Measurements from ENCODE around the gene GPR55.
"Not testable (repeated sequence)": the region's sequence is repeated elsewhere in the genome, so short reads cannot be mapped to it uniquely, and the experiment has no call there.

The GPR55 gene

GRCh38 chr2:230950874-230951339 is 25.9 kb upstream of the GPR55 start:
- no peak for DNase-seq

GRCh38 chr2:230949966-230950873 is 25.2 kb upstream of the GPR55 start:
- DNase-seq: no peak

- DNase-seq: no peak
These were observed 22.9 kb upstream of the GPR55 start for GRCh38 chr2:230947908-230948365.

GRCh38 chr2:230947235-230947576 is 22.2 kb upstream of the GPR55 start:
- no peak for DNase-seq

DNA sequence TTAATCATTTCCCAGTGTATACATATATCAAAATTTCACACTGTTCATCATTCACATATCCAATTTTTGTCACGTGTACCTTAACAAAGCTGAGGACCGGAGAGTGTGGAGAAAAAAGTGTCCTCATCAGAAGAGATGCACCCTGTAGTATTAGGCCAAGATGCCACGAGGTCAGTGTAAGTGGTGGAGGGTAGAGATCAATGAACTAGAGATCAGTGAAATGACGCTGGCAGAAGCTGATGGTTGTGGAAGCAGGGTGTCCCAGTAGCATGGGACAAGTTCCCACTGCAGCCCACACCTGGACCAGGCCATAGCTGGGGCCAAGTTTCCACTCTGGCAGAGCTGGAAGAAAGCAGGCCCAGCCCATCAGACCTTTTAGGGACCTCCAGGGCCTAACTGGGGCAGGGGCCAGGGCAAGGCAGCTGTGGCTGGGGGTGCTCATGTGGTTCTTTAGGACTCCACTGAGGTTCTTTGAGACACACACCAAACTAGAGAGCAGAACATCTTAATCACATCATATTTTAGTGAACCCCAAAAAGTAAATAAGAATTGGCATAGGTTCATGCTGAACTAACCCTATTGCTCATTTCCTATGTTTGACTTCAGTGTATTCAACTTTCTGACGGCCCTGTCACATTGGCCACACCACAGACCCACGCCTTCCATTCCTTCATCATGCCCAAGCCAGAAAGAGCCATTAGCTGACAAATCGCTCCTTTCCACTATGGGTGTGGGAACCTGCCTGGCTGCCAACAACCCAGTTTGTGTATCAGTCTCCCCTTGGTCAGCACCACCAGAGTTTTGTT is 21.6 kb upstream of the GPR55 start:
- no peak for DNase-seq

DNA sequence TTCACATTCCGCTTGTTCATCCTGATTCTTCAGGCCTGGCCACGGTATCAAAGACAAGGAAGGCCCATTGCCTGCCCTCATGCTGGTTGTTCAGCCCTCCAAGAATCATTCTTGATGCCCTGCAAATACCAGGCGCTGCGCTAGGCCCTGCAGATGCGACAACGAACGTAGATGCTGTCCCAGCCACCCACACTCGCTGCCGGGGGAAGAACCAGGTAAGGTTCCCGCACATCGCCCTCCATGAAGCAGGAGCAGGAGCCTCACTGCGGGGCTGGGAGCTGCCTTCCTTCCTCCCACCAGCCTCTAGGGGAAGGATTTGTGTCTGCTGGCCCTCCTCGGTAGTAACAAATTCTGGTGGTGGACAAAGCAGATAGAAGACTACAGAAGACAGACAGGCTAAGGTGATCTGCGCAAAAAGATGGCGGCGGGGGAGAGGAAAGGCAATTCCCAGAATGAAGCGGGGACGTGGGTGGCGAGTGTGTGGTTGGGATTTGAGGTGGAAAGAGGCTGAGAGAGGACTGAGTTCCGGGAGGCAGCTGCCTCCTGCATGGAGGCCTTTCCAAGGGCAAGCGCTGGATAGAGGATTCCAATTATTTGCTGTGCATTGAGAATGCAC is 19.8 kb upstream of the GPR55 start:
- DNase-seq: no peak

DNA sequence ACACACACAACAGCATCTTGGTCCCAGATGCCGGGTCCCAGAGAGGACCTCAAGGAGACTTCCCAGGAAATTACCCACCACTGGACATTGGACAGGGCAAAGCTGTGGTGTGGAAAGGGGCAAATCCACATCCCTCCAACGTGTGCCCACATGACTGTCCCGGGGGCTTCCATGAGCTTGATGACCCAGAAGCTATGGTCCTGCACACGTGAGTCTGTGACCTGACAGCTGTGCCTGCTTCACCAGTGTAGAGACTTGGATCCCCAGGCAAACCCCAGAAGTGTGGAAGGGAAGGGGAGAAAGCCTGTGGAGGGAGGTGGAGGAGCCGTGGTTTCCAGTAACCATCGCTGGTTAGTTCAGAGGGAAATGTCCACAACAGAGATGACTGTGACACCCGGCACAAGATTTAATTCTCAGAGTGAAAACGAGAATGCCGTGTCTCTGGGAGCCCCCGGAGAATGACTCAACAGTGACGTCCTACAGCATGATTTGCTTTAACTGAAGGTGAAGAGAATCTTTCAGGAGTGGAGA is 19.1 kb upstream of the GPR55 start:
- DNase-seq: no peak

DNA sequence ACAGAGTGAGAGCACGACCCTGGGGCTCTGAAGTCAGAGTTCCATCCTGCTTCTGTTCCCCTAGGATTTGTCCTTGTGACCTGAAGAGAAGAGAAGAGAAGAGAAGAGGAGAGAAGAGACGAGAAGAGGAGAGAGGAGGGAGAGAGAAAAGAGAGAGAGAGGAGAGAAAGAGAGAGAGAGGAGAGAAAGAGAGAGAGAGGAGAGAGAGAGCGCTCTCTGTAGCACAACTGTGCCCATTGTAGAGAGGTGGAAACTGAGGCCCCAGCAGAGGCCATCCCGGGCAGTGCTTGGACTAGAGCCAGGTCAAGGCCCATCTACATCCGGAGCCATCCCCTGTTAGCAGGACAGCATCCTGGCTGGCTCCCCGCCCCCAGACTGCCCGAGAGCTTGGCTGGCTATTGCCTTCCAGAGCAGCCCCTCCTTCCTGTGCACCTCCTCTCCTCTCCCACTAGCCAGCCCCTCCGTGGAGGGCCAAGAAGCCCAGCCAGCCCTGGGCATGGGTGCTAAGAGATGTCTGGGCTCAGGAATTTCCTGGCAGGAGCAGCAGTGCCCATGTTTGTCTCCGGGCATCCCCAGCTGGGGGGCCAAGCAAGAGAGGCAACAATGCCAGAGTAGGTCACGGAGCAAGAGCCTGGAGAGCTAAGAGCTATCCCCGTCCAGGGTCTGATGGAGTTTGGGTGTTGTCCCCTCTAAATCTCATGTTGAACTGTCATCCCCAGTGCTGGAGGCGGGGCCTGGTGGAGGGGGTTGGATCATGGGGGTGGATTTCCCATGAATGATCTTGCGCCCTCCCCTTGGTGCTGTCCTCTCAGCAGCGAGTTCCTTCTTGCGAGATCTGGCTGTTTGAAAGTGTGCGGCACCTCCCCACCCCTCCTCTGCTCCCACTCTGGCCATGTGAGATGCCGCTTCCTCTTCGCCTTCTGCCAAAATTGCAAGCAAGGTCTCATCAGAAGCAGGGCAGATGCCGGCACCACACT is 18.2 kb upstream of the GPR55 start:
- no peak for DNase-seq

DNA sequence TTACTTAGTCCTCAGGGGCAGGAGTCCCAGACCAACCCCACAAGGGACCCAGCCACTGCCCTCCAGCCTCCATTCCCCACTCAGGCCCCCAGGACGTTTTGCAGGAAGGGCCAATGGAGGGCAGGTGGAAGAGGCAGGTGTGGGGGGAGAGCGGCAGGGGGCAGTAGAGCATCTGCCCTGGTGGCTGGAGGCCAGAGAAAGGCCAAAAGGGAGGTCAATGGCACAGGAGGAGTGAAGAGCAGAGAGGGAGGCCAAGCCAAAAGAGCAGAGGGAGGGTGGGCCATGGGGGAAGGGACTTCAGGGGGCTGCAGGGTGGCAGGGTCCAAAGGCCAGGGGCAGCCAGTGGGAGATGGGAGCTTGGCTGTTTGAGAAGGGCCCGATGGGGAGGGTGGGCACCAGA is 17.3 kb upstream of the GPR55 start:
- no peak for DNase-seq

DNA sequence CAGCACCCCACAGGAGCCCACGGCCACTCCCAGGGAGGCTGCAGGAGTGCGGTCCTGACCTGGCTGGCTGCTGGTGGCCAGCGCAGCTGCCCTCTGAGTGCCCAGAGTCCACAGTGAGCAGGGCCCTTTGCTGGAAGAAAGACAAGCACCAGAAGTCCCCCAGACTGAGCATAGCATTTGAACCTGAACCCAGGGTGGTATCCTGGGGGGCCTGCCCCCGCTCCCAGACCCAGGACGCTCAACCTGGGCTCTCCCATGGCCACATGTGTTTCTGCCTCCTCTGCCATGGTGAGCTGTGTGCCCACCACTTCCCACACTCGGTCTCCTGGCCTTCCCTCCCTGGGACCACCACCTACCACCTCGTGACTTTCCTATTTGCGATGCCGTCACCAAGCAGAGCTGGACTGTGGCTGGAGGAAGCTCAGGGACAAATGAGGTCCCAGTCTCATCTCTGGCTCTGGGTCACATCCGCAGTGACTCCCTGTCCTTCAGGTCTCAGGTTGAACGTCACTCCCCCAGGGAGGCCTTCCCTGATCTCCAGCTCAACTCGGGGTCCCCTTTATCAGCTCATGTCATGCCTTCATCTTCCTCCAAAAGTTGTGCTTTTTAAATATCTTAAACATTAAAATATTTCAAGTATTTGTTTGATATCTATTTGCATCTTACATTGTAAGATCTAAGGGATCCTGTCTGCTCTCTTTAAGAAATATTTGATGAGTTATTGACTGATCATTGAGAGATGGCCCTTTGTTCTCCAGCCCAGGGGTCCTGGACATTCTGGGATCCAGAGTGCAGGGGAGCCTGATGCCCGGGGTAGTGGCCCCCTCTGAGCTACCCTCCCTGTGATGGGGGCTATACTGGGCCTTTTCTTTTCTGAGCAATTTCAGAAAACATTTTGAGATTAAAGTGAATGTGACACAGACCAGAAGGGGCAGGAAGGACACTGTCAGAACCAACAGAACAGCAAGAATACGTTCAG is 16.4 kb upstream of the GPR55 start:
- DNase-seq: no peak

GRCh38 chr2:230940471-230940815 is 15.4 kb upstream of the GPR55 start:
- DNase-seq: no peak

DNA sequence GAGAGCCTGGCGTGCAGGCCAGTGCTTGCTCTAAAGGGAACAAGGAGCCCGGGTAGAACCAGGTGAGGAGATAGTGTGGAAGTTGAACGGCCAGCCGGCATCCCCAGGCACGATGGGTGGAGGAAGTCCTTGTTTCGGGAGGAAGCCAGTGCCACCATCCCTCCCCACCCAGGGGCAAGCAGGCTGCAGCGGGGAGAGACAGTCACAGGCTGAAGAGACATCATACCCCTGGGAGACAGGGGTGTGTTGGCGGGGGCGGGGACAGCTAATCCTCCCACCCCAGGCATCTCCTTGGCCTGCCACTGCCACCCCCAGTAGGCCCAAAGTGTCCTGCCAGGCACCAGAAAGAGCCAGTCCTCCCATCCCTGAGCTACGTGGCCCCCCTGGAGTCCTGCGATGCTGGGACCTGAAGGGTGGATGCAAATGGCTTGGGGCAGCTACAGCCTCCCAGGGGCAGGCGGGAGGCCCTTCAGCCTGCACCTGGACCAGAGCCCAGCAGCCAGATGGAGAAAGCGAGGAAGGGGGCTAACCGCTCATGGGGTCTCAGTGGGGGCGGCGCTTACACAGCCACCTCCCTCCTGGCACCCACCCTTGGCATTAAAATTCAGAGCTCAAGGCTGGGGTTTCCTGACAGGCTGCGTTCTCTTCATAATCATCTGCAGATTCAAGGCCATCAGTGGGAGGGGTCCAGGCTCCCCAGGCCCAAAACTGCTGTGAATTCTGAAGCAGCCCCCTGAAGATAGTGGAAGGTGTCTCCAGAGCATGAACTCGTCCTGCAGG is 14.8 kb upstream of the GPR55 start:
- no peak for DNase-seq

- no peak for DNase-seq
These were observed 14.1 kb upstream of the GPR55 start for GRCh38 chr2:230939066-230939591.

DNA sequence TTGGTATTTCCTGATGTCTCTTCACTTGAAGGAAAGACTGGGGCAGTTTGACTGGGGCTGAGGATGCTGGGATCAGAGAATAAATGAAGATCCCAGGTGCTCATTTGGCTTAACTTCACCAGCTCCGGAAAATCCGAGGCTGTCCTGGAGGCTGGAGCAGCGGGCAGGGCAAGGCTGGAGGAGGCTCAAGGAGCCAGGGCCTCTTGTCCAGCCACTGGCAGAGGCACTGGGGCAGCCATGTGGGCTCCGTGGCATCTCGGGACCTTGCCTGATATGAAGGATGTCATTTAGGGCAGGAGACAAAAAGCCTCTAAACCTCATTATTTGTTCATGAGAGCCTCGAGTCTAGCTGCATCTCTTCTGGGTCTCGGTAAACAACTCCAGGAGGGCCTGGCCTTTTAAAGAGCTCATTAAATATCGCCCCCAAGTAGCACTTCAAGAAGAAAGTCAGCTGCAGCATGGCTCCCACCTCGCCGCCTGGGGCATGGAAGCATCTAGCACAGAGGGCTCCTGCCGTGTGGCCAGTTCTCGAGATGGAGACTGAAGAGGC is 13.5 kb upstream of the GPR55 start:
- DNase-seq: no peak

GRCh38 chr2:230938098-230938497 is 13.1 kb upstream of the GPR55 start:
- no peak for DNase-seq

- no peak for DNase-seq
These were observed 12.3 kb upstream of the GPR55 start for GRCh38 chr2:230937362-230937761.

- not testable (repeated sequence) for DNase-seq
These were observed 11.2 kb upstream of the GPR55 start for GRCh38 chr2:230936243-230936642.

DNA sequence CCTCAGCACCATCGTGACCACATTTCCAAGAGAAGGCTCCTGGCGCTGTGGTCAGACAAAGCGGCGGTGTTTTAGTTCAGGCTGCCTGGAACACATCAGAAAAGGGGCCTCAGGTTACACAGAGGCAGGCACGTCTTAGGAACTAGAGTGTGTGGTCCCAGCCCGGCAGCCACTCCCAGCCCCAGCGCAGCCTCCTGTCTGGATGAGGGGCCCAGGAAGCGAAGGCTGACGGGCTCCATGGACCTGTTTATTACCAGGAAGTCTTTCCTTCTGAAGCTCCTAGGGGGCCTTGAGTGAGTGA is 10.0 kb upstream of the GPR55 start:
- no peak for DNase-seq

Data from T1000 (cell line).